ENCODE data around the gene BBS7. TPM values are rescaled to one million over a fixed set of nuclear protein-coding genes. Genes with fewer than 3 reads are reported as not detected.

The BBS7 gene
- total RNA-seq (13.4 TPM), polyA plus RNA-seq (7.7 TPM)
- long read RNA-seq, donor 1, partial matches to known transcripts: 0 of 1 reads
- long read RNA-seq, donor 1, other reads (novel, unspliced or antisense): 0 of 1 reads
- long read RNA-seq, donor 2: 0 reads
- long read RNA-seq, donor 3, transcript BBS7-202 (4 exons, 725 nt): major isoform, 7 of 8 reads
- long read RNA-seq, donor 3, partial matches to known transcripts: 0 of 8 reads
- long read RNA-seq, donor 3, other reads (novel, unspliced or antisense): 0 of 8 reads
- long read RNA-seq, donor 4, partial matches to known transcripts: 0 of 3 reads
- long read RNA-seq, donor 4, other reads (novel, unspliced or antisense): 0 of 3 reads
- long read RNA-seq, donor 5, transcript BBS7-202 (4 exons, 725 nt): major isoform, 6 of 8 reads
- long read RNA-seq, donor 5, partial matches to known transcripts: 0 of 8 reads
- long read RNA-seq, donor 5, other reads (novel, unspliced or antisense): 0 of 8 reads
- long read RNA-seq, donor 6, partial matches to known transcripts: 0 of 4 reads
- long read RNA-seq, donor 6, other reads (novel, unspliced or antisense): 0 of 4 reads
- long read RNA-seq, donor 7, transcript BBS7-202 (4 exons, 725 nt): major isoform, 5 of 5 reads
- long read RNA-seq, donor 7, partial matches to known transcripts: 0 of 5 reads
- long read RNA-seq, donor 7, other reads (novel, unspliced or antisense): 0 of 5 reads
- long read RNA-seq, donor 8: 0 reads
- long read RNA-seq, donor 9, partial matches to known transcripts: 0 of 1 reads
- long read RNA-seq, donor 9, other reads (novel, unspliced or antisense): 0 of 1 reads
- long read RNA-seq, donor 10, partial matches to known transcripts: 0 of 3 reads
- long read RNA-seq, donor 10, other reads (novel, unspliced or antisense): 0 of 3 reads

GRCh38 chr4:121869841-121870822 lies at the start of gene BBS7:
Gene BBS7 (minus strand): TSS chr4:121870474. CDS start chr4:121870313, 161 bp downstream.
- DNase-seq (ENCODE audit: low read depth in 6 of 9, low spot score in 9 of 9): peak; percentile 91 to 98 (median 96)
- Histone ChIP-seq H3K36me3 (ENCODE audit: control insufficient read depth in 2 of 2, insufficient read depth in 2 of 2, low read length in 1 of 2) (peaks cover 0 to 10% of the 10 kb centered on the region in 2 donors), H3K27me3 (ENCODE audit: control insufficient read depth in 2 of 2, insufficient read depth in 1 of 2, low read length in 1 of 2) (peaks cover 0 to 2% of the 10 kb centered on the region in 2 donors), H3K4me3 (ENCODE audit: low read length in 2 of 2) (peak within 1 kb of the TSS; percentile 71 to 86), H3K27ac (ENCODE audit: low read depth in 1 of 2, low read length in 1 of 2) (peak within 1 kb of the TSS; percentile 20 to 67), H3K9me3 (ENCODE audit: control insufficient read depth in 2 of 2, insufficient read depth in 1 of 2, low read length in 1 of 2) (no peaks in the 10 kb centered on the region), H3K4me1 (ENCODE audit: control insufficient read depth in 2 of 2, insufficient read depth in 2 of 2, low read length in 2 of 2) (peaks cover 0 to 6% of the 10 kb centered on the region in 2 donors)
- under 1% methylated on average over 58 of the region's 58 CpGs for WGBS

GRCh38 chr4:121913667-121914066 lies 43.4 kb upstream of the BBS7 start:
- no peaks in the 10 kb centered on the region for H3K4me1 ChIP-seq (ENCODE audit: control insufficient read depth in 2 of 2, insufficient read depth in 2 of 2, low read length in 2 of 2)
- H3K36me3 ChIP-seq (ENCODE audit: control insufficient read depth in 2 of 2, insufficient read depth in 2 of 2, low read length in 1 of 2): no peaks in the 10 kb centered on the region
- H3K9me3 ChIP-seq (ENCODE audit: control insufficient read depth in 2 of 2, insufficient read depth in 1 of 2, low read length in 1 of 2): no peaks in the 10 kb centered on the region
- H3K27ac ChIP-seq (ENCODE audit: low read depth in 1 of 2, low read length in 1 of 2): no peak overlapping the region
- H3K27me3 ChIP-seq (ENCODE audit: control insufficient read depth in 2 of 2, insufficient read depth in 1 of 2, low read length in 1 of 2): no peaks in the 10 kb centered on the region
- DNase-seq (ENCODE audit: low read depth in 6 of 9, low spot score in 9 of 9): no peak
- 92% methylated on average over 2 of the region's 2 CpGs for WGBS
- no peak overlapping the region for H3K4me3 ChIP-seq (ENCODE audit: low read length in 2 of 2)

DNA sequence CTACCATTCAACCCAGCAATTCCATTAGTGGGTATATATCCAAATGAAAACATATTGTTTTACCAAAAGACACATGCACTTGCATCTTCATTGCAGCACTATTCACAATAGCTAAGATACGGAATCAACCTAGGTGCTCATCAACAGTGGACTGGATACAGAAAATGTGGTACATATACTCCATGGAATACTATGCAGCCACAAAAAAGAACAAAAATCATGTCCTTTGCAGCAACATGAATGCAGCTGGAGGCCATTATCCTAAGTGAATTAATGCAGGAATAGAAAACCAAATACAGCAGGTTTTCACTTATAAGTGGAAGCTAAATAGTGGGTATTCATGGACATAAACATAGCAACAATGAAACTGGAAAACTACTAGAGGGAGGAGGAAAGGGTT lies 38.1 kb upstream of the BBS7 start:
- Histone ChIP-seq H3K27me3 (ENCODE audit: control insufficient read depth in 2 of 2, insufficient read depth in 1 of 2, low read length in 1 of 2) (peaks cover 0 to 2% of the 10 kb centered on the region in 2 donors), H3K4me3 (ENCODE audit: low read length in 2 of 2) (no peak overlapping the region), H3K36me3 (ENCODE audit: control insufficient read depth in 2 of 2, insufficient read depth in 2 of 2, low read length in 1 of 2) (no peaks in the 10 kb centered on the region), H3K27ac (ENCODE audit: low read depth in 1 of 2, low read length in 1 of 2) (no peak overlapping the region), H3K4me1 (ENCODE audit: control insufficient read depth in 2 of 2, insufficient read depth in 2 of 2, low read length in 2 of 2) (no peaks in the 10 kb centered on the region), H3K9me3 (ENCODE audit: control insufficient read depth in 2 of 2, insufficient read depth in 1 of 2, low read length in 1 of 2) (no peaks in the 10 kb centered on the region)
- WGBS: 96% methylated on average over 1 of the region's 1 CpG
- DNase-seq (ENCODE audit: low read depth in 6 of 9, low spot score in 9 of 9): no peak

- WGBS: 61% methylated on average over 4 of the region's 4 CpGs
- H3K27me3 ChIP-seq (ENCODE audit: control insufficient read depth in 2 of 2, insufficient read depth in 1 of 2, low read length in 1 of 2): peaks cover 0 to 2% of the 10 kb centered on the region in 2 donors
- no peaks in the 10 kb centered on the region for H3K36me3 ChIP-seq (ENCODE audit: control insufficient read depth in 2 of 2, insufficient read depth in 2 of 2, low read length in 1 of 2)
- DNase-seq (ENCODE audit: low read depth in 6 of 9, low spot score in 9 of 9): peak in 8 of 9 donors; percentile 28 to 73 (median 39)
- H3K9me3 ChIP-seq (ENCODE audit: control insufficient read depth in 2 of 2, insufficient read depth in 1 of 2, low read length in 1 of 2): no peaks in the 10 kb centered on the region
- no peak overlapping the region for H3K27ac ChIP-seq (ENCODE audit: low read depth in 1 of 2, low read length in 1 of 2)
- H3K4me3 ChIP-seq (ENCODE audit: low read length in 2 of 2): no peak overlapping the region
- H3K4me1 ChIP-seq (ENCODE audit: control insufficient read depth in 2 of 2, insufficient read depth in 2 of 2, low read length in 2 of 2): no peaks in the 10 kb centered on the region
Measured at GRCh38 chr4:121900132-121900983, 30.1 kb upstream of the BBS7 start.

- Histone ChIP-seq H3K36me3 (ENCODE audit: control insufficient read depth in 2 of 2, insufficient read depth in 2 of 2, low read length in 1 of 2) (no peaks in the 10 kb centered on the region), H3K27ac (ENCODE audit: low read depth in 1 of 2, low read length in 1 of 2) (no peak overlapping the region), H3K27me3 (ENCODE audit: control insufficient read depth in 2 of 2, insufficient read depth in 1 of 2, low read length in 1 of 2) (no peaks in the 10 kb centered on the region), H3K9me3 (ENCODE audit: control insufficient read depth in 2 of 2, insufficient read depth in 1 of 2, low read length in 1 of 2) (no peaks in the 10 kb centered on the region), H3K4me1 (ENCODE audit: control insufficient read depth in 2 of 2, insufficient read depth in 2 of 2, low read length in 2 of 2) (no peaks in the 10 kb centered on the region), H3K4me3 (ENCODE audit: low read length in 2 of 2) (no peak overlapping the region)
- WGBS: 47% methylated on average over 6 of the region's 6 CpGs
- DNase-seq (ENCODE audit: low read depth in 6 of 9, low spot score in 9 of 9): peak in 2 of 9 donors; percentile 5 to 33
Measured at GRCh38 chr4:121898150-121898549, 27.9 kb upstream of the BBS7 start.

GRCh38 chr4:121888134-121888533 lies 17.9 kb upstream of the BBS7 start:
- Histone ChIP-seq H3K4me3 (ENCODE audit: low read length in 2 of 2) (no peak overlapping the region), H3K4me1 (ENCODE audit: control insufficient read depth in 2 of 2, insufficient read depth in 2 of 2, low read length in 2 of 2) (no peaks in the 10 kb centered on the region), H3K27ac (ENCODE audit: low read depth in 1 of 2, low read length in 1 of 2) (no peak overlapping the region), H3K27me3 (ENCODE audit: control insufficient read depth in 2 of 2, insufficient read depth in 1 of 2, low read length in 1 of 2) (no peaks in the 10 kb centered on the region), H3K36me3 (ENCODE audit: control insufficient read depth in 2 of 2, insufficient read depth in 2 of 2, low read length in 1 of 2) (no peaks in the 10 kb centered on the region), H3K9me3 (ENCODE audit: control insufficient read depth in 2 of 2, insufficient read depth in 1 of 2, low read length in 1 of 2) (no peaks in the 10 kb centered on the region)
- WGBS: 96% methylated on average over 1 of the region's 1 CpG
- DNase-seq (ENCODE audit: low read depth in 6 of 9, low spot score in 9 of 9): no peak

DNA sequence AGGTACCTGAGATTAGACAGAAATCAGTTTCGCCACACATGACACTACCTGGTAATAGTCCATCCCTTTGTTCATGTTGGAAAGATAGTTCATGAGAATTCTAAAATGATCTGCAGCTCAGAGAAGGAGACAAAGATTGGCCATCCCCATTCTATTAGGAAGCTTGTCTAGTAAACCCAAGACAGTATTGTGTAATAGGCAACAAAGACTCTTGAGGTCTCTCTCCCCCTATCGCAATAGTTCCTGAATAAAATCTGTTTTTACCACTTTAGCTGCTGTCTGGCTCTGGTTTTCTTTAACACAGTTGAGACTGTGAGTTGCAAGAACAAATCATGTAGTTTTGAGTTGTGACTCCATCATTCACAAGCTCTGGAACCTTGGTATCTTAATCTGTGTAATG lies 14.8 kb upstream of the BBS7 start:
- Histone ChIP-seq H3K27ac (ENCODE audit: low read depth in 1 of 2, low read length in 1 of 2) (no peak overlapping the region), H3K4me1 (ENCODE audit: control insufficient read depth in 2 of 2, insufficient read depth in 2 of 2, low read length in 2 of 2) (no peaks in the 10 kb centered on the region), H3K9me3 (ENCODE audit: control insufficient read depth in 2 of 2, insufficient read depth in 1 of 2, low read length in 1 of 2) (no peaks in the 10 kb centered on the region), H3K4me3 (ENCODE audit: low read length in 2 of 2) (no peak overlapping the region), H3K27me3 (ENCODE audit: control insufficient read depth in 2 of 2, insufficient read depth in 1 of 2, low read length in 1 of 2) (no peaks in the 10 kb centered on the region), H3K36me3 (ENCODE audit: control insufficient read depth in 2 of 2, insufficient read depth in 2 of 2, low read length in 1 of 2) (no peaks in the 10 kb centered on the region)
- no peak for DNase-seq (ENCODE audit: low read depth in 6 of 9, low spot score in 9 of 9)
- 96% methylated on average over 2 of the region's 2 CpGs for WGBS

DNA sequence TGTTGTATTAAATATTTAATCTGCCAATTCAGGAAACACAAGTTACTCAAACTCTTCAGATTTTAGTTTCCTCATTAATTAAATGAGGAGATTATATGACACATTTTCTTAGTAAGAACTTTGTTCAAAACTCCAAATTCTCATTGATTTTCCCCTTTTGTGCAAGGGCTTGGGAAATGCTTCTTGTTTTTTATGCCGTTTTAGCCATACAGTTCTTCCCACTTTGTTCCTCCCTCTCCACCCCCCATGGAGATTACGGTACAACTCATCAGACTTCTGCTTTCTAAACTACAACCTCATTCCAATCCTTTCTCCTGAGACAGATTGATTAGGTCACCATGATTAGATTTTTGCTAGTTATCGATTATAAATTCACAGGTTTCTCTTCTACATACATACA lies 10.9 kb upstream of the BBS7 start:
- no peaks in the 10 kb centered on the region for H3K9me3 ChIP-seq (ENCODE audit: control insufficient read depth in 2 of 2, insufficient read depth in 1 of 2, low read length in 1 of 2)
- 65% methylated on average over 3 of the region's 3 CpGs for WGBS
- no peaks in the 10 kb centered on the region for H3K36me3 ChIP-seq (ENCODE audit: control insufficient read depth in 2 of 2, insufficient read depth in 2 of 2, low read length in 1 of 2)
- no peak for DNase-seq (ENCODE audit: low read depth in 6 of 9, low spot score in 9 of 9)
- H3K27me3 ChIP-seq (ENCODE audit: control insufficient read depth in 2 of 2, insufficient read depth in 1 of 2, low read length in 1 of 2): peaks cover 0 to 3% of the 10 kb centered on the region in 2 donors
- no peak overlapping the region for H3K27ac ChIP-seq (ENCODE audit: low read depth in 1 of 2, low read length in 1 of 2)
- no peak overlapping the region for H3K4me3 ChIP-seq (ENCODE audit: low read length in 2 of 2)
- no peaks in the 10 kb centered on the region for H3K4me1 ChIP-seq (ENCODE audit: control insufficient read depth in 2 of 2, insufficient read depth in 2 of 2, low read length in 2 of 2)
